Upper lobe of left lung (tissue), 6 donors: ENCODE data around the gene CIAO2A. TPM values are rescaled to one million over a fixed set of nuclear protein-coding genes. Genes with fewer than 3 reads are reported as not detected.

ENCODE experiments used
- ATAC-seq, 2 donors: fragments of 200-7000 bp; cut with Tn5 transposase; one replicate each; pipeline ENCODE4 v1.9.1; 2022; ENCODE audit warnings: mild to moderate bottlenecking in 2 of 2, moderate library complexity in 2 of 2; ENCODE audit not compliant: low FRiP score in 2 of 2
- DNase-seq, 2 donors: peaks; one replicate each; pipeline ENCODE4 v3.0.0-alpha.2; 2019 to 2020
- H3K27ac ChIP-seq, 4 donors: fragments of 200-600 bp; sonication (generic); one replicate each; pipeline ENCODE4 v1.5.1; 2016 to 2019
- H3K27me3 ChIP-seq, 4 donors: fragments of 200-600 bp; sonication (generic); one replicate each; pipeline ENCODE4 v1.5.1; 2017 to 2019
- H3K36me3 ChIP-seq, 4 donors: fragments of 200-600 bp; sonication (generic); one replicate each; pipeline ENCODE4 v1.5.1; 2016 to 2019
- H3K4me1 ChIP-seq, 4 donors: fragments of 200-600 bp; sonication (generic); one replicate each; pipeline ENCODE4 v1.5.1; 2018 to 2019
- H3K4me3 ChIP-seq, 4 donors: fragments of 200-600 bp; sonication (generic); one replicate each; pipeline ENCODE4 v1.5.1; 2017 to 2019; ENCODE audit warnings: mild to moderate bottlenecking in 2 of 4, moderate library complexity in 1 of 4
- H3K9me3 ChIP-seq, 4 donors: fragments of 200-600 bp; sonication (generic); one replicate each; pipeline ENCODE4 v1.5.1; 2018 to 2019
- CTCF ChIP-seq, 6 experiments: fragments of 450-650 bp in 4 of 6; fragments of 200-600 bp in 2 of 6; sonication (generic) in 2 of 6; IDR thresholded peaks; one replicate each; pipeline ENCODE4 v1.5.1; 2016 to 2019; ENCODE audit warnings: antibody characterized with exemption in 6 of 6
- EP300 ChIP-seq, 4 donors: sonication (generic); formaldehyde crosslinking; IDR thresholded peaks; one replicate each; pipeline ENCODE4 v1.5.1; 2017; ENCODE audit warnings: antibody characterized with exemption in 4 of 4, control low read depth in 2 of 4
- POLR2A ChIP-seq, 4 donors: fragments of 450-650 bp; IDR thresholded peaks; one replicate each; pipeline ENCODE4 v1.5.1; 2016 to 2017; ENCODE audit warnings: antibody characterized with exemption in 4 of 4, mild to moderate bottlenecking in 2 of 4
- POLR2AphosphoS5 ChIP-seq, 2 donors: sonication (generic); formaldehyde crosslinking; IDR thresholded peaks; one replicate each; pipeline ENCODE4 v1.5.1; 2017; ENCODE audit warnings: antibody characterized with exemption in 2 of 2
- WGBS, 2 donors: methylation state at CpG; one replicate each; pipeline ENCODE4 v1.1.5; 2017 to 2018; 5-methylcytosine and 5-hydroxymethylcytosine counted together
- total RNA-seq, 6 donors: library from RNA; depleted of rRNA in 4 of 6; stranded (reverse); fragments of >200 nt in 4 of 6; gene quantifications; one replicate each; pipeline versions ENCODE4 v1.1.0 to v1.2.1, GENCODE V29; 2016 to 2021
- donor health status: DM: no; HTN: no; CAD: no; lungs with moderate emphysema.
- donor health status: DM: no; HTN: yes; CAD: no; lungs with severe emphysema.

The CIAO2A gene
- total RNA-seq, 6 donors from 2014 or later = 38.8 to 70.3 (median 49.2) TPM

- no peak overlapping the region for H3K4me3 ChIP-seq
- 61 to 81% methylated on average over 2 of the region's 2 CpGs for WGBS, 2 donors
- no peaks in the 10 kb centered on the region for H3K9me3 ChIP-seq
- no peaks in the 10 kb centered on the region for H3K27me3 ChIP-seq
- H3K4me1 ChIP-seq = peaks cover 0 to 13% (median 6%) of the 10 kb centered on the region in 4 donors
- peaks cover 0 to 18% (median 4%) of the 10 kb centered on the region in 4 donors for H3K36me3 ChIP-seq
- peak overlapping the region in 1 of 4 donors; percentile 8 for H3K27ac ChIP-seq
- TF ChIP-seq EP300 (IDR thresholded peaks at IDR 0.05) (peak in 1 of 4 donors; percentile 70), POLR2AphosphoS5 (IDR thresholded peaks at IDR 0.05) (no peak)
- DNase-seq (no peak), ATAC-seq (no peak)
Measured at GRCh38 chr15:64072812-64073211, 20.8 kb downstream of the CIAO2A start.

- H3K27ac ChIP-seq = peak overlapping the region; percentile 41 to 72 (median 62)
- H3K36me3 ChIP-seq = peaks cover 0 to 18% (median 4%) of the 10 kb centered on the region in 4 donors
- no peak for TF ChIP-seq EP300 (IDR thresholded peaks at IDR 0.05)
- no peak for TF ChIP-seq CTCF (IDR thresholded peaks at IDR 0.05)
- no peak for TF ChIP-seq POLR2AphosphoS5 (IDR thresholded peaks at IDR 0.05)
- no peak for TF ChIP-seq POLR2A (IDR thresholded peaks at IDR 0.05)
- H3K9me3 ChIP-seq = no peaks in the 10 kb centered on the region
- H3K4me1 ChIP-seq = peaks cover 6 to 18% (median 12%) of the 10 kb centered on the region in 4 donors
- no peak overlapping the region for H3K4me3 ChIP-seq
- WGBS, 2 donors = 77 to 89% methylated on average over 4 of the region's 4 CpGs
- DNase-seq (no peak), ATAC-seq (no peak)
- no peaks in the 10 kb centered on the region for H3K27me3 ChIP-seq
Measured at GRCh38 chr15:64071931-64072765, 21.5 kb downstream of the CIAO2A start.

- DNase-seq = peak in 1 of 2 donors; percentile 69
- no peaks in the 10 kb centered on the region for H3K27me3 ChIP-seq
- ATAC-seq = peak; percentile 6 to 80
- peaks cover 6 to 18% (median 12%) of the 10 kb centered on the region in 4 donors for H3K4me1 ChIP-seq
- TF ChIP-seq POLR2AphosphoS5 (IDR thresholded peaks at IDR 0.05) = peak in 1 of 2 donors; percentile 51
- no peak for TF ChIP-seq CTCF (IDR thresholded peaks at IDR 0.05)
- peak in 1 of 4 donors; percentile 53 for TF ChIP-seq POLR2A (IDR thresholded peaks at IDR 0.05)
- no peak for TF ChIP-seq EP300 (IDR thresholded peaks at IDR 0.05)
- H3K4me3 ChIP-seq = no peak overlapping the region
- WGBS, 2 donors = 65 to 80% methylated on average over 4 to 8 of the region's 8 CpGs
- peaks cover 0 to 18% (median 4%) of the 10 kb centered on the region in 4 donors for H3K36me3 ChIP-seq
- peak overlapping the region; percentile 42 to 72 (median 62) for H3K27ac ChIP-seq
- no peaks in the 10 kb centered on the region for H3K9me3 ChIP-seq
Measured at GRCh38 chr15:64070965-64071851, 22.4 kb downstream of the CIAO2A start.

GRCh38 chr15:64070106-64070505 is 23.5 kb downstream of the CIAO2A start:
- DNase-seq = no peak
- Histone ChIP-seq H3K27ac (peak overlapping the region in 2 of 4 donors; percentile 67 to 72), H3K4me1 (peaks cover 6 to 18% (median 12%) of the 10 kb centered on the region in 4 donors), H3K4me3 (no peak overlapping the region), H3K9me3 (no peaks in the 10 kb centered on the region), H3K36me3 (peaks cover 0 to 14% (median 3%) of the 10 kb centered on the region in 4 donors), H3K27me3 (no peaks in the 10 kb centered on the region)
- 95 to 96% methylated on average over 3 of the region's 3 CpGs for WGBS, 2 donors
- no peak for ATAC-seq
- no peak for TF ChIP-seq CTCF (IDR thresholded peaks at IDR 0.05)
- TF ChIP-seq POLR2AphosphoS5 (IDR thresholded peaks at IDR 0.05) = no peak
- no peak for TF ChIP-seq EP300 (IDR thresholded peaks at IDR 0.05)
- TF ChIP-seq POLR2A (IDR thresholded peaks at IDR 0.05) = no peak

GRCh38 chr15:64068133-64068532 is 25.5 kb downstream of the CIAO2A start:
- H3K27ac ChIP-seq = no peak overlapping the region
- H3K9me3 ChIP-seq = no peaks in the 10 kb centered on the region
- 67 to 70% methylated on average over 4 of the region's 4 CpGs for WGBS, 2 donors
- H3K4me1 ChIP-seq = peaks cover 6 to 18% (median 12%) of the 10 kb centered on the region in 4 donors
- H3K27me3 ChIP-seq = no peaks in the 10 kb centered on the region
- peaks cover 0 to 8% (median 3%) of the 10 kb centered on the region in 4 donors for H3K36me3 ChIP-seq
- DNase-seq (no peak), ATAC-seq (no peak)
- no peak overlapping the region for H3K4me3 ChIP-seq
- TF ChIP-seq POLR2A (IDR thresholded peaks at IDR 0.05) (no peak), EP300 (IDR thresholded peaks at IDR 0.05) (no peak)
